K562 (cell line): Measurements from ENCODE around the gene LRRC47. TPM values are rescaled to one million over a fixed set of nuclear protein-coding genes. Genes with fewer than 3 reads are reported as not detected.

ENCODE experiments used
- ATAC-seq: fragments of 200-7000 bp; cut with Tn5 transposase; 3 replicates; pipeline ENCODE4 v1.9.1; 2020; ENCODE audit warnings: moderate library complexity
- BruUV-seq: library from RNA; stranded (reverse); fragments of 400-500 nt; replicated peaks from 2 replicates; lab custom pipeline; 2021; lab: Mats Ljungman, UMichigan
- CTCF ChIA-PET: fragments of 300-600 bp; formaldehyde crosslinking; extraction: SDS; loops from one replicate; lab custom pipeline; 2021; ENCODE audit warnings: low intra/inter-chr PET ratio; lab: Yijun Ruan, JAX
- POLR2A ChIA-PET: fragments of 300-600, 350-650 bp; sonication (Branson Sonifier 250); formaldehyde crosslinking; extraction: SDS; loops from one replicate; lab custom pipeline; 2021; ENCODE audit warnings: antibody characterized with exemption, inconsistent platforms; lab: Yijun Ruan, JAX
- DNase-seq, 4 experiments: peaks; one replicate each; pipeline versions ENCODE4 v3.0.0 to v3.0.0-alpha.2; 2011 to 2018; ENCODE audit warnings: low spot score in 3 of 4, mixed read lengths in 3 of 4; ENCODE audit errors: extremely low read depth in 1 of 4
- FAIRE-seq: peaks from 2 replicates; lab custom pipeline; 2011; peaks lifted over from hg19 to GRCh38; lab: Jason Lieb, UNC
- H2AFZ ChIP-seq: 2 replicates; pipeline ENCODE4 v1.6.0; 2011; ENCODE audit warnings: low read depth, low read length, control low read depth, inconsistent platforms
- H3K27ac ChIP-seq: fragments of 200-600 bp; 3 replicates; pipeline ENCODE4 v1.8.0; 2011; ENCODE audit warnings: low read depth, mild to moderate bottlenecking, control low read depth, inconsistent platforms, low read length, moderate library complexity, mixed read lengths; ENCODE audit errors: extremely low read depth
- H3K27me3 ChIP-seq, 2 experiments: fragments of 300-600 bp in 1 of 2; 2 replicates in 1 of 2; 3 replicates in 1 of 2; pipeline versions ENCODE4 v1.6.0 to v1.8.0; 2011; ENCODE audit warnings: inconsistent platforms in 2 of 2, low read length in 2 of 2, mild to moderate bottlenecking in 1 of 2, mixed read lengths in 1 of 2, moderate library complexity in 1 of 2; ENCODE audit not compliant: control insufficient read depth in 2 of 2, insufficient read depth in 2 of 2
- H3K36me3 ChIP-seq: fragments of 300-600 bp; 3 replicates; pipeline ENCODE4 v1.8.0; 2011; ENCODE audit warnings: mild to moderate bottlenecking, low read length, inconsistent platforms; ENCODE audit not compliant: control insufficient read depth, insufficient read depth
- H3K4me1 ChIP-seq, 2 experiments: fragments of 200-600 bp in 1 of 2; replicated peaks in 1 of 2; 2 replicates in 1 of 2; 3 replicates in 1 of 2; pipeline versions ENCODE4 v1.5.1 to v1.8.0; 2011; ENCODE audit warnings: inconsistent platforms in 2 of 2, low read length in 2 of 2, mild to moderate bottlenecking in 1 of 2, mixed read lengths in 1 of 2, moderate library complexity in 1 of 2; ENCODE audit not compliant: control insufficient read depth in 2 of 2, insufficient read depth in 2 of 2
- H3K4me2 ChIP-seq: 2 replicates; pipeline ENCODE4 v1.6.1; 2011; ENCODE audit warnings: low read length, control low read depth, inconsistent platforms, mixed read lengths; ENCODE audit not compliant: insufficient read depth
- H3K4me3 ChIP-seq: fragments of 200-600 bp; sonication (generic), shearing (Covaris generic); 2 replicates; pipeline ENCODE4 v1.5.1; 2016; ENCODE audit warnings: control low read depth, inconsistent platforms
- H3K79me2 ChIP-seq: fragments of 200-600 bp; 3 replicates; pipeline ENCODE4 v1.8.0; 2011; ENCODE audit warnings: low read length, inconsistent platforms; ENCODE audit not compliant: control insufficient read depth, insufficient read depth
- H3K9ac ChIP-seq, 2 experiments: 2 replicates each; pipeline versions ENCODE4 v1.6.0 to v1.6.1; 2011; ENCODE audit warnings: low read depth in 2 of 2, low read length in 2 of 2, control low read depth in 1 of 2, inconsistent platforms in 1 of 2, mild to moderate bottlenecking in 1 of 2, mixed read lengths in 1 of 2; ENCODE audit not compliant: insufficient read depth in 1 of 2
- H3K9me1 ChIP-seq: one replicate; pipeline ENCODE4 v1.6.0; 2011; ENCODE audit warnings: inconsistent platforms, mild to moderate bottlenecking, low read length, moderate library complexity; ENCODE audit not compliant: control insufficient read depth, insufficient read depth
- H3K9me3 ChIP-seq: replicated peaks from 2 replicates; pipeline ENCODE4 v1.5.1; 2011; ENCODE audit warnings: low read depth, low read length, inconsistent platforms; ENCODE audit not compliant: control insufficient read depth, insufficient read depth
- H4K20me1 ChIP-seq: replicated peaks from 2 replicates; pipeline ENCODE4 v1.6.1; 2011; ENCODE audit warnings: low read length, inconsistent platforms, mixed read lengths; ENCODE audit not compliant: control insufficient read depth, insufficient read depth
- ARNT ChIP-seq, 2 experiments: fragments of 450-650 bp; IDR thresholded peaks; 2 replicates each; pipeline ENCODE4 v1.6.1; 2016; ENCODE audit warnings: mild to moderate bottlenecking in 1 of 2
- CXXC5 ChIP-seq: fragments of 250-450 bp; sonication (Bioruptor Pico); IDR thresholded peaks from 2 replicates; pipeline ENCODE4 v1.8.0; 2022; ENCODE audit warnings: inconsistent platforms, mild to moderate bottlenecking, moderate library complexity
- ETV5 ChIP-seq: sonication (generic); formaldehyde crosslinking; IDR thresholded peaks from 2 replicates; pipeline ENCODE4 v1.4.0; 2020; ENCODE audit warnings: low read depth, mild to moderate bottlenecking, missing genetic modification reagents
- GABPA ChIP-seq: fragments of 200-800 bp; sonication (Bioruptor generic); conservative IDR thresholded peaks from 2 replicates; pipeline ENCODE4 v1.6.1; 2016; ENCODE audit warnings: low read depth, missing genetic modification characterization, missing compliant biosample characterization
- ILF3 ChIP-seq: fragments of 450-650 bp; IDR thresholded peaks from 2 replicates; pipeline ENCODE4 v1.6.1; 2018; ENCODE audit warnings: antibody characterized with exemption, mild to moderate bottlenecking, moderate library complexity, borderline replicate concordance
- KDM4B ChIP-seq, 2 experiments: fragments of 450-650 bp in 1 of 2; sonication (generic) in 1 of 2; IDR thresholded peaks; 2 replicates each; pipeline ENCODE4 v1.6.1; 2016 to 2017; ENCODE audit warnings: borderline replicate concordance in 2 of 2, antibody characterized with exemption in 1 of 2, low read depth in 1 of 2, mild to moderate bottlenecking in 1 of 2
- KLF10 ChIP-seq: fragments of 250-450 bp; sonication (Bioruptor Pico); IDR thresholded peaks from 2 replicates; pipeline ENCODE4 v1.6.1; 2021; ENCODE audit warnings: matching md5 sums
- MAFF ChIP-seq: IDR thresholded peaks from 2 replicates; pipeline ENCODE4 v1.6.1; 2012; ENCODE audit warnings: low read length, improper control_type of control experiment
- MCM7 ChIP-seq, 2 experiments: fragments of 450-650 bp; IDR thresholded peaks; 2 replicates each; pipeline ENCODE4 v1.6.1; 2016 to 2018
- NCOA6 ChIP-seq: fragments of 450-650 bp; IDR thresholded peaks from 2 replicates; pipeline ENCODE4 v1.6.1; 2017; ENCODE audit warnings: mild to moderate bottlenecking
- PYGO2 ChIP-seq: fragments of 450-650 bp; IDR thresholded peaks from 2 replicates; pipeline ENCODE4 v1.6.1; 2016; ENCODE audit warnings: mild to moderate bottlenecking, missing genetic modification characterization, moderate library complexity, missing compliant biosample characterization
- SETDB1 ChIP-seq: IDR thresholded peaks from one replicate; pipeline ENCODE4 v1.6.1; 2012; ENCODE audit warnings: low read length, control low read depth, inconsistent platforms
- SIN3B ChIP-seq: fragments of 450-650 bp; IDR thresholded peaks from 2 replicates; pipeline ENCODE4 v1.6.1; 2017; ENCODE audit warnings: low read depth, mild to moderate bottlenecking, moderate library complexity
- ZNF134 ChIP-seq: fragments of 250-450 bp; sonication (Bioruptor Pico); conservative IDR thresholded peaks from 2 replicates; pipeline ENCODE4 v1.4.0; 2020
- ZNF717 ChIP-seq: fragments of 250-450 bp; sonication (Bioruptor Pico); IDR thresholded peaks from 2 replicates; pipeline ENCODE4 v1.5.0; 2021
- WGBS: fragments of 100-300 bp; shearing (Covaris generic); methylation state at CpG from one replicate; pipeline ENCODE4 v1.1.6; 2016; ENCODE audit warnings: low coverage, mixed read lengths; ENCODE audit not compliant: insufficient coverage; ENCODE audit errors: missing lambda C conversion rate; 5-methylcytosine and 5-hydroxymethylcytosine counted together
- in situ Hi-C: fragments of 300-500 bp; cut with MboI; formaldehyde crosslinking; loops from 4 replicates; pipeline ENCODE4 v1.15.0; 2018; ENCODE audit warnings: inconsistent platforms, mixed read lengths
- intact Hi-C: fragments of 100-400 bp; cut with micrococcal nuclease; formaldehyde crosslinking; loops from 2 replicates; pipeline ENCODE4 v1.14.2; 2022
- polyA plus RNA-seq, 8 experiments: library from polyadenylated mRNA; depleted of rRNA in 4 of 8; stranded (reverse) in 5 of 8; unstranded in 3 of 8; fragments of >200 nt; fragmentation: Nextera tagmentation in 2 of 8; fragmentation: Illumina TruSeq in 1 of 8; extraction: Ambion mirVana in 2 of 8; extraction: Trizol in 1 of 8; gene quantifications; 2 replicates each; pipeline versions ENCODE4 v1.2.1 to v1.2.3, GENCODE V29; 2011 to 2014; ENCODE audit warnings: inconsistent platforms in 1 of 8, missing spikeins in 1 of 8
- total RNA-seq, 7 experiments: library from RNA; depleted of rRNA in 6 of 7; stranded (reverse); fragments of >200 nt in 6 of 7; fragmentation: Illumina TruSeq in 2 of 7; extraction: Trizol in 2 of 7; gene quantifications; 2 replicates each; pipeline versions ENCODE4 v1.2.1 to v1.2.3, GENCODE V29; 2011 to 2021; ENCODE audit warnings: low replicate concordance in 1 of 7
- TF ChIP-seq, protein P1 (sequence below): fragments of 250-450 bp; sonication (Bioruptor Pico); IDR thresholded peaks from 2 replicates; pipeline ENCODE4 v1.5.0; 2022; ENCODE audit warnings: mild to moderate bottlenecking
- TF ChIP-seq, protein P2 (sequence below): sonication (generic); formaldehyde crosslinking; IDR thresholded peaks from 2 replicates; pipeline ENCODE4 v1.8.0; 2023; ENCODE audit warnings: mild to moderate bottlenecking, missing genetic modification reagents
- TF ChIP-seq, protein P3 (sequence below), 2 experiments: fragments of 450-650 bp in 1 of 2; sonication (generic) in 1 of 2; formaldehyde crosslinking; conservative IDR thresholded peaks; 2 replicates each; pipeline versions ENCODE4 v1.4.0 to v1.8.1; 2020 to 2022; ENCODE audit warnings: mild to moderate bottlenecking in 1 of 2, missing genetic modification reagents in 1 of 2

The LRRC47 gene
- total and polyA plus RNA-seq, 9 of the 15 experiments (the other 6 are each of a cell fraction or from before 2014, with no cell fraction given): 4.6 to 68.0 (median 35.9) TPM

DNA sequence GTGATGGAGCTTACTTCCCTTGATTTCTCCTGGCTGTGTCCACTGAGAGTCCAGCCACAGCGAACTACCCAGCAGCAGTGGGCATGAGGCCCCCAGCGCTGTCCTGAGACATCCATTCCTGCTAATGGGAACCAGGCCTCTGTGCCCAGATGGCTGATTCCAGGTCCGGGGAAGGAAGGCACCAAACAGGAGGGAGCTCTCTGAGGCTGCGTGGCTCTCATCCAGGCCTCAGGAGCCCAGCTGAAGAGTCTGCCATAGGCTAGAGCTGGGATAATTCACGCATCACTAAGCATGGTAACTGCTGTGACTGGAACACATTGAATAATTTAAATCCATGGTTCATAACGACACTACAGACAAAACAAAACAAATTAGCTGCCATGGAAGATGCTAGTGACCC is 24.7 kb upstream of the LRRC47 start:
- DNase-seq (no peak), ATAC-seq (no peak)
- WGBS: 82% methylated on average over 6 of the region's 6 CpGs
- BruUV-seq: no TSS peak
- Histone ChIP-seq H3K27me3 (no peaks in the 10 kb centered on the region), H3K9me1 (peaks cover 7% of the 10 kb centered on the region), H3K79me2 (no peaks in the 10 kb centered on the region), H3K9me3 (no peaks in the 10 kb centered on the region), H3K4me3 (no peak overlapping the region)
- in situ Hi-C loops: no loop called here
- no peak for TF ChIP-seq KLF10 (CRISPR knock-in tag)
- TF ChIP-seq, protein P1, sequence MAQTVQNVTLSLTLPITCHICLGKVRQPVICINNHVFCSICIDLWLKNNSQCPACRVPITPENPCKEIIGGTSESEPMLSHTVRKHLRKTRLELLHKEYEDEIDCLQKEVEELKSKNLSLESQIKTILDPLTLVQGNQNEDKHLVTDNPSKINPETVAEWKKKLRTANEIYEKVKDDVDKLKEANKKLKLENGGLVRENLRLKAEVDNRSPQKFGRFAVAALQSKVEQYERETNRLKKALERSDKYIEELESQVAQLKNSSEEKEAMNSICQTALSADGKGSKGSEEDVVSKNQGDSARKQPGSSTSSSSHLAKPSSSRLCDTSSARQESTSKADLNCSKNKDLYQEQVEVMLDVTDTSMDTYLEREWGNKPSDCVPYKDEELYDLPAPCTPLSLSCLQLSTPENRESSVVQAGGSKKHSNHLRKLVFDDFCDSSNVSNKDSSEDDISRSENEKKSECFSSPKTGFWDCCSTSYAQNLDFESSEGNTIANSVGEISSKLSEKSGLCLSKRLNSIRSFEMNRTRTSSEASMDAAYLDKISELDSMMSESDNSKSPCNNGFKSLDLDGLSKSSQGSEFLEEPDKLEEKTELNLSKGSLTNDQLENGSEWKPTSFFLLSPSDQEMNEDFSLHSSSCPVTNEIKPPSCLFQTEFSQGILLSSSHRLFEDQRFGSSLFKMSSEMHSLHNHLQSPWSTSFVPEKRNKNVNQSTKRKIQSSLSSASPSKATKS: no peak
- no peak for TF ChIP-seq MAFF
- no peak for TF ChIP-seq ZNF717
- TF ChIP-seq PYGO2: no peak
- TF ChIP-seq, protein P2, sequence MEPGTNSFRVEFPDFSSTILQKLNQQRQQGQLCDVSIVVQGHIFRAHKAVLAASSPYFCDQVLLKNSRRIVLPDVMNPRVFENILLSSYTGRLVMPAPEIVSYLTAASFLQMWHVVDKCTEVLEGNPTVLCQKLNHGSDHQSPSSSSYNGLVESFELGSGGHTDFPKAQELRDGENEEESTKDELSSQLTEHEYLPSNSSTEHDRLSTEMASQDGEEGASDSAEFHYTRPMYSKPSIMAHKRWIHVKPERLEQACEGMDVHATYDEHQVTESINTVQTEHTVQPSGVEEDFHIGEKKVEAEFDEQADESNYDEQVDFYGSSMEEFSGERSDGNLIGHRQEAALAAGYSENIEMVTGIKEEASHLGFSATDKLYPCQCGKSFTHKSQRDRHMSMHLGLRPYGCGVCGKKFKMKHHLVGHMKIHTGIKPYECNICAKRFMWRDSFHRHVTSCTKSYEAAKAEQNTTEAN (CRISPR knock-in tag): no peak
- TF ChIP-seq MCM7 (IDR thresholded peaks at IDR 0.05): no peak
- TF ChIP-seq, protein P3, sequence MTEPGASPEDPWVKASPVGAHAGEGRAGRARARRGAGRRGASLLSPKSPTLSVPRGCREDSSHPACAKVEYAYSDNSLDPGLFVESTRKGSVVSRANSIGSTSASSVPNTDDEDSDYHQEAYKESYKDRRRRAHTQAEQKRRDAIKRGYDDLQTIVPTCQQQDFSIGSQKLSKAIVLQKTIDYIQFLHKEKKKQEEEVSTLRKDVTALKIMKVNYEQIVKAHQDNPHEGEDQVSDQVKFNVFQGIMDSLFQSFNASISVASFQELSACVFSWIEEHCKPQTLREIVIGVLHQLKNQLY (CRISPR knock-in tag; conservative IDR thresholded peaks at IDR 0.05): no peak
- TF ChIP-seq KDM4B (IDR thresholded peaks at IDR 0.05; ENCODE audit: borderline replicate concordance in 2 of 2, low read depth in 1 of 2): no peak
- no peak for TF ChIP-seq NCOA6
- no peak for TF ChIP-seq GABPA (tag)
- no peak for TF ChIP-seq CXXC5 (CRISPR knock-in tag)
- TF ChIP-seq ZNF134: no peak
- no peak for TF ChIP-seq SETDB1
- TF ChIP-seq ARNT (IDR thresholded peaks at IDR 0.05): no peak
- no peak for TF ChIP-seq ETV5 (CRISPR knock-in tag)
- no peak for TF ChIP-seq ILF3
- no peak for TF ChIP-seq SIN3B
- TF ChIP-seq, all 486 proteins: peak for 0
- H3K4me2 ChIP-seq: no peak overlapping the region
- H3K36me3 ChIP-seq: peaks cover 54% of the 10 kb centered on the region; the same call in 2 of the 3 replicates
- H3K4me1 ChIP-seq: peaks cover 7 to 33% of the 10 kb centered on the region in 2 experiments; a peak in 4 of 5 replicates
- H4K20me1 ChIP-seq: no peaks in the 10 kb centered on the region
- POLR2A ChIA-PET: interaction anchor here (0.5 to 0.8 kb wide), 3 partner anchors 44 to 294 kb away, joined by 3 read pairs; no protein-coding TSS in a partner anchor
- FAIRE-seq: no peak
- CTCF ChIA-PET: no interaction called here
- no peak overlapping the region for H3K27ac ChIP-seq
- H3K9ac ChIP-seq: peak overlapping the region in 1 of 2 experiments; percentile 29; a peak in 1 of 4 replicates
- no peak overlapping the region for H2AFZ ChIP-seq
- intact Hi-C loops: no loop called here
